T-cell (primary cell): Measurements from ENCODE around the gene GSTT2B. TPM values are rescaled to one million over a fixed set of nuclear protein-coding genes. Genes with fewer than 3 reads are reported as not detected.

Experiments used
- ATAC-seq, 4 experiments: fragments of 200-7000 bp in 3 of 4; fragments of 150-1000 bp in 1 of 4; cut with Tn5 transposase; replicated peaks in 1 of 4; 1 replicate in 3 of 4; 2 replicates in 1 of 4; pipeline ENCODE4 v1.10.0; 2021; ENCODE audit warnings: moderate library complexity in 3 of 4, mild to moderate bottlenecking in 2 of 4, moderate number of reproducible peaks in 1 of 4
- CTCF ChIA-PET, 2 donors: fragments of 300-600 bp; sonication (Branson Sonifier 250); formaldehyde crosslinking; loops; one replicate each; lab custom pipeline; 2022; ENCODE audit warnings: antibody characterized with exemption in 2 of 2; lab: Charles Lee
- POLR2A ChIA-PET, 2 donors: fragments of 300-600 bp; sonication (Branson Sonifier 250); formaldehyde crosslinking; loops; one replicate each; lab custom pipeline; 2022; ENCODE audit warnings: antibody characterized with exemption in 2 of 2; lab: Charles Lee
- DNase-seq, 35 experiments: peaks; one replicate each; pipeline versions ENCODE4 v3.0.0 to v3.0.0-alpha.2; 2013 to 2023
- H3K27ac ChIP-seq: one replicate; pipeline ENCODE4 v1.5.1; 2013; ENCODE audit warnings: low read length
- H3K27me3 ChIP-seq, 2 experiments: replicated peaks in 1 of 2; 1 replicate in 1 of 2; 2 replicates in 1 of 2; pipeline versions ENCODE4 v1.6.1 to v1.7.0; 2013; ENCODE audit warnings: low read length in 1 of 2, mixed read lengths in 1 of 2; ENCODE audit not compliant: control insufficient read depth in 2 of 2, insufficient read depth in 2 of 2; ENCODE audit errors: extremely low read depth in 1 of 2
- H3K36me3 ChIP-seq, 2 donors: 1 replicate in 1 of 2; 2 replicates in 1 of 2; pipeline versions ENCODE4 v1.6.1 to v1.7.0; 2013; ENCODE audit warnings: low read length in 1 of 2; ENCODE audit not compliant: control insufficient read depth in 2 of 2, insufficient read depth in 1 of 2; ENCODE audit errors: extremely low read depth in 1 of 2
- H3K4me1 ChIP-seq, 2 experiments: 1 replicate in 1 of 2; 2 replicates in 1 of 2; pipeline versions ENCODE4 v1.6.1 to v1.7.0; 2013; ENCODE audit warnings: low read length in 2 of 2, mixed read lengths in 1 of 2; ENCODE audit not compliant: insufficient read depth in 2 of 2, control insufficient read depth in 1 of 2; ENCODE audit errors: extremely low read depth in 1 of 2
- H3K4me3 ChIP-seq, 2 donors: 1 replicate in 1 of 2; 2 replicates in 1 of 2; pipeline versions ENCODE4 v1.5.1 to v1.7.0; 2013; ENCODE audit warnings: mild to moderate bottlenecking in 2 of 2, low read length in 1 of 2, moderate library complexity in 1 of 2; ENCODE audit not compliant: control insufficient read depth in 1 of 2; ENCODE audit errors: extremely low read depth in 1 of 2
- H3K9me3 ChIP-seq: 2 replicates; pipeline ENCODE4 v1.7.0; 2013
- H3K27ac Mint-ChIP-seq, 2 donors: one replicate each; pipeline ENCODE4 v1.8.0; 2020 to 2021; ENCODE audit warnings: mild to moderate bottlenecking in 2 of 2, mixed read lengths in 2 of 2
- H3K27me3 Mint-ChIP-seq, 2 donors: one replicate each; pipeline ENCODE4 v1.8.0; 2021 to 2022; ENCODE audit warnings: mixed read lengths in 2 of 2
- H3K36me3 Mint-ChIP-seq: one replicate; pipeline ENCODE4 v1.8.0; 2021; ENCODE audit warnings: mixed read lengths
- H3K4me1 Mint-ChIP-seq, 3 donors: one replicate each; pipeline ENCODE4 v1.8.0; 2020 to 2022; ENCODE audit warnings: mixed read lengths in 3 of 3, mild to moderate bottlenecking in 1 of 3
- H3K4me3 Mint-ChIP-seq, 3 donors: one replicate each; pipeline ENCODE4 v1.8.0; 2020 to 2022; ENCODE audit warnings: mild to moderate bottlenecking in 3 of 3, mixed read lengths in 3 of 3, moderate library complexity in 3 of 3
- H3K9me3 Mint-ChIP-seq, 3 donors: one replicate each; pipeline ENCODE4 v1.8.0; 2020 to 2022; ENCODE audit warnings: mixed read lengths in 3 of 3
- WGBS: methylation state at CpG from one replicate; pipeline ENCODE4 v1.1.5; 2013; ENCODE audit warnings: missing lambda C conversion rate; ENCODE audit not compliant: insufficient coverage; 5-methylcytosine and 5-hydroxymethylcytosine counted together
- total RNA-seq, 35 experiments: library from RNA in 6 of 35; stranded (reverse) in 6 of 35; fragments of 120-200 nt in 1 of 35; gene quantifications; one replicate each; pipeline versions ENCODE4 v1.2.1 to v1.2.4 and lab custom pipeline; 2013 to 2026

Gene GSTT2B
- total RNA-seq, 5 donors from 2014 or later (not counting 1 experiment from before 2014, with no cell fraction given): not detected

- no peak overlapping the region for H3K4me3 Mint-ChIP-seq
- Histone ChIP-seq H3K27ac (no peak overlapping the region), H3K4me3 (no peak overlapping the region), H3K36me3 (no peaks in the 10 kb centered on the region), H3K9me3 (no peaks in the 10 kb centered on the region), H3K27me3 (peaks cover 0 to 37% of the 10 kb centered on the region in 2 experiments), H3K4me1 (peaks cover 2 to 10% of the 10 kb centered on the region in 2 experiments)
- H3K4me1 Mint-ChIP-seq: peaks cover 13 to 25% (median 15%) of the 10 kb centered on the region in 3 donors
- H3K9me3 Mint-ChIP-seq: no peaks in the 10 kb centered on the region
- no peaks in the 10 kb centered on the region for H3K36me3 Mint-ChIP-seq
- ChIA-PET CTCF (no interaction called here), POLR2A (no interaction called here)
- no peak overlapping the region for H3K27ac Mint-ChIP-seq
- no peaks in the 10 kb centered on the region for H3K27me3 Mint-ChIP-seq
- no peak for ATAC-seq
- DNase-seq: no peak
- 76% methylated on average over 6 of the region's 8 CpGs for WGBS
Measured at GRCh38 chr22:24007253-24008021, 46.4 kb upstream of the GSTT2B start.

DNA sequence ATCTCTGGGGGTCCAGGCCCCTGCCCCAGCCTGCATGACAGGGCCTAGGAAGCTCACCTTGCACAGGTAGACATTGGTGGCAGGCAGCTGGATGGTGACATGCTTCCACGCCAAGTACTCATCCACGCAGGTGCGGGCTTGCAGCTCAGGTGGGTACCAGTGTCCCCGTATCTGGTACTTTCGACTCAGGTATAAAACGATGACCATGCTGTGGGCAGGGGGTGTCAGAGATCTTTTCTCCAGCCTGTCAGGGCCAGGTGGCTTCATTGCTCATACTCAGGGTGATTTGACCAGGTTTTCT is 45.9 kb upstream of the GSTT2B start:
- WGBS: 87% methylated on average over 6 of the region's 6 CpGs
- H3K4me1 ChIP-seq: peaks cover 0 to 7% of the 10 kb centered on the region in 2 experiments
- H3K9me3 Mint-ChIP-seq: no peaks in the 10 kb centered on the region
- no peaks in the 10 kb centered on the region for H3K36me3 ChIP-seq
- POLR2A ChIA-PET: interaction anchor here in 1 of 2 donors (0.6 kb wide), 1 partner anchor 209 kb away, joined by 3 read pairs; no protein-coding TSS in a partner anchor
- H3K27me3 ChIP-seq: peaks cover 0 to 42% of the 10 kb centered on the region in 2 experiments
- H3K9me3 ChIP-seq: no peaks in the 10 kb centered on the region
- no peak overlapping the region for H3K27ac Mint-ChIP-seq
- no peak overlapping the region for H3K27ac ChIP-seq
- no peak for ATAC-seq
- CTCF ChIA-PET: interaction anchor here in 1 of 2 donors (0.6 kb wide), 1 partner anchor 148 kb away, joined by 4 read pairs; no protein-coding TSS in a partner anchor
- H3K4me1 Mint-ChIP-seq: peaks cover 9 to 19% (median 12%) of the 10 kb centered on the region in 3 donors
- no peak overlapping the region for H3K4me3 ChIP-seq
- peaks cover 3 to 4% of the 10 kb centered on the region in 2 donors for H3K27me3 Mint-ChIP-seq
- no peaks in the 10 kb centered on the region for H3K36me3 Mint-ChIP-seq
- H3K4me3 Mint-ChIP-seq: no peak overlapping the region
- DNase-seq: no peak

- Histone ChIP-seq H3K4me1 (peaks cover 0 to 7% of the 10 kb centered on the region in 2 experiments), H3K4me3 (no peak overlapping the region), H3K27ac (no peak overlapping the region), H3K9me3 (no peaks in the 10 kb centered on the region), H3K27me3 (peaks cover 0 to 46% of the 10 kb centered on the region in 2 experiments), H3K36me3 (no peaks in the 10 kb centered on the region)
- no peak for DNase-seq
- no peaks in the 10 kb centered on the region for H3K36me3 Mint-ChIP-seq
- 68% methylated on average over 7 of the region's 10 CpGs for WGBS
- H3K9me3 Mint-ChIP-seq: no peaks in the 10 kb centered on the region
- H3K4me3 Mint-ChIP-seq: no peak overlapping the region
- H3K27me3 Mint-ChIP-seq: peaks cover 3 to 4% of the 10 kb centered on the region in 2 donors
- POLR2A ChIA-PET: interaction anchor here in 1 of 2 donors (0.6 kb wide), 1 partner anchor 210 kb away, joined by 3 read pairs; no protein-coding TSS in a partner anchor
- no peak for ATAC-seq
- H3K4me1 Mint-ChIP-seq: peaks cover 7 to 14% (median 10%) of the 10 kb centered on the region in 3 donors
- CTCF ChIA-PET: interaction anchor here in 1 of 2 donors (0.6 kb wide), 1 partner anchor 148 kb away, joined by 4 read pairs; no protein-coding TSS in a partner anchor
- no peak overlapping the region for H3K27ac Mint-ChIP-seq
Measured at GRCh38 chr22:24006207-24006913, 45.4 kb upstream of the GSTT2B start.

DNA sequence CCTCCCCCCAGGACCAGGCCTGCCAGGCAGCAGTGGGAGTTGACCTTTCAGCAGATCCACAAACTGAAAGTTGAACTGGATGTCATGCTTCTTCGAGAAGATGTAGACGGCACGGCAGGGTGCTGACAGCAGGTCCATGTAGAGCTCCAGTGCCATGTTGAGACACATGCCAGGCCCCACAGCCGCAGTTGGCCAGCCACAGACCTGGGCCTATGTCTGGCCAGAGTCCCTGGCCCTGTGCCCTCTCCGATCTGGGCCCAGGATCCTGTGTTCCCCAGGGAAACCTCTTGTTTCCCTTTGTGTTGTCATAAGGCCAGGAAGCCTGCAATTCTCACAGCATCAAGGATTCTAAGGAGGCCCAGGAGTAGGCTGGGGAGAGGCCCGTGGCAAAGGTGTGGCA is 44.2 kb upstream of the GSTT2B start, which contains the start of gene GSTT4:
Gene GSTT4 (minus strand): TSS at position 253 of the 400 bp plus-strand sequence. CDS start 97 bp downstream, at position 156.
- Mint-ChIP-seq H3K27me3 (peaks cover 3 to 4% of the 10 kb centered on the region in 2 donors), H3K27ac (no peak within 1 kb of the TSS), H3K9me3 (no peaks in the 10 kb centered on the region), H3K4me3 (no peak within 1 kb of the TSS), H3K4me1 (peaks cover 2% of the 10 kb centered on the region in 3 donors), H3K36me3 (no peaks in the 10 kb centered on the region)
- POLR2A ChIA-PET: no interaction called here
- DNase-seq (no peak), ATAC-seq (no peak)
- CTCF ChIA-PET: no interaction called here
- WGBS: 85% methylated on average over 6 of the region's 6 CpGs
- Histone ChIP-seq H3K4me1 (peaks cover 0 to under 1% of the 10 kb centered on the region in 2 experiments), H3K36me3 (no peaks in the 10 kb centered on the region), H3K9me3 (no peaks in the 10 kb centered on the region), H3K27ac (no peak within 1 kb of the TSS), H3K4me3 (no peak within 1 kb of the TSS), H3K27me3 (peaks cover 0 to 47% of the 10 kb centered on the region in 2 experiments)

- Mint-ChIP-seq H3K4me1 (no peaks in the 10 kb centered on the region), H3K9me3 (no peaks in the 10 kb centered on the region), H3K4me3 (no peak overlapping the region), H3K27ac (no peak overlapping the region), H3K27me3 (peaks cover 3 to 4% of the 10 kb centered on the region in 2 donors), H3K36me3 (no peaks in the 10 kb centered on the region)
- DNase-seq: no peak
- Histone ChIP-seq H3K36me3 (no peaks in the 10 kb centered on the region), H3K4me3 (no peak overlapping the region), H3K27me3 (peaks cover 0 to 51% of the 10 kb centered on the region in 2 experiments), H3K4me1 (no peaks in the 10 kb centered on the region), H3K27ac (no peak overlapping the region), H3K9me3 (no peaks in the 10 kb centered on the region)
- CTCF ChIA-PET: interaction anchor here in 1 of 2 donors (0.6 kb wide), 1 partner anchor 247 kb away, joined by 3 read pairs; no protein-coding TSS in a partner anchor
- 87% methylated on average over 8 of the region's 9 CpGs for WGBS
- no peak for ATAC-seq
- POLR2A ChIA-PET: no interaction called here
Measured at GRCh38 chr22:24003887-24004286, 42.9 kb upstream of the GSTT2B start.

DNA sequence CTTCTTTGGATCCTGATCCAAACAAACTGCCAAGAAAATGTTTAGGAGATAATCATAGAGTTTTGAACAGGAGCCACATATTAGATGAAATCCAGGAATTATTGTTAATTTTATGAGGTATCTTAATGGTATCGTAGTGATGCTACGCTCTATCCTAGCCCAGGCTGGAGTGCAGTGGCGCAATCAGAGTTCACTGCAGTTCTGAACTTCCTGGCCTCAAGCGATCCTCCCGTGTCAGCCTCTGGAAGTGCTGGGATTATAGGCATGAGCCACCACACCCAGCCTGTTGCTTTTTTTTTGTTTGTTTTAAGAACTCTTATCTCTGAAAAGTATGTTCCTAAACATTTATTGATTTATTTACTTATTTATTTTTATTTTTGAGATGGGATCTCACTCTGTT is 41.9 kb upstream of the GSTT2B start:
- ChIA-PET POLR2A (no interaction called here), CTCF (no interaction called here)
- ATAC-seq (no peak), DNase-seq (no peak)
- Histone ChIP-seq H3K27me3 (peaks cover 0 to 54% of the 10 kb centered on the region in 2 experiments), H3K9me3 (no peaks in the 10 kb centered on the region), H3K27ac (no peak overlapping the region), H3K4me3 (no peak overlapping the region), H3K36me3 (no peaks in the 10 kb centered on the region), H3K4me1 (no peaks in the 10 kb centered on the region)
- WGBS: 86% methylated on average over 5 of the region's 5 CpGs
- Mint-ChIP-seq H3K4me3 (no peak overlapping the region), H3K36me3 (no peaks in the 10 kb centered on the region), H3K27ac (no peak overlapping the region), H3K9me3 (no peaks in the 10 kb centered on the region), H3K27me3 (peaks cover 3 to 4% of the 10 kb centered on the region in 2 donors), H3K4me1 (no peaks in the 10 kb centered on the region)
